ENCODE data around the gene ZNF584.

DNA sequence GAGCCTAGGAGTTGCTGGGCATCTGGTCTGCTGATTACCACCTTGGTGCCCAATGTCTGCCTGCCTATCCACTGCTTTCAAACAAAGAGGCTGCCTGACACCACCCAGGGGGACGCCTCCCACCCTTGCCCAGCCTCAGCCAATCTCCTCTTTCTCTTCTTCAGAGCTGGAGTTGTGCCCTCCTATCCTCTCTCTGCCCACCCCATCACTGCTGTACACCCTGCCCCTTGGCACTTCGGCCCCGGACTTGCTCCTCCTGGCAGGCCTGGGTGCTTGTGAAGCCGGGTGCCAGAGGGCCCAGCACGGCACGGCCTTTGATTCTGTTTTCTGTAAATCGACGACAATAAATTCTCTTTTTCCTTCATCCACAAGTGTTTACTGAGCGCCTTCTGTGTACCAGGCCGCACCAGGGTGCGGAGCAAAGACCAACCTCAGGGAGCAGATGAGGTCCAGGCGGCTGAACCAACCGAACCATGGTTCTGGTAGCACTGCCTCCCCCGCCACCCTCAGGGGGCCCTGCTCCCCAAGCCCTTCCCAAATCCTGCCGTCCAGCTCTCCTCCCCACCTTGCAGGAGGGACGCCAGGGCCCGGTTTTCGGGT is 8.0 kb upstream of the ZNF584 start:
- TF ChIP-seq, protein P1, sequence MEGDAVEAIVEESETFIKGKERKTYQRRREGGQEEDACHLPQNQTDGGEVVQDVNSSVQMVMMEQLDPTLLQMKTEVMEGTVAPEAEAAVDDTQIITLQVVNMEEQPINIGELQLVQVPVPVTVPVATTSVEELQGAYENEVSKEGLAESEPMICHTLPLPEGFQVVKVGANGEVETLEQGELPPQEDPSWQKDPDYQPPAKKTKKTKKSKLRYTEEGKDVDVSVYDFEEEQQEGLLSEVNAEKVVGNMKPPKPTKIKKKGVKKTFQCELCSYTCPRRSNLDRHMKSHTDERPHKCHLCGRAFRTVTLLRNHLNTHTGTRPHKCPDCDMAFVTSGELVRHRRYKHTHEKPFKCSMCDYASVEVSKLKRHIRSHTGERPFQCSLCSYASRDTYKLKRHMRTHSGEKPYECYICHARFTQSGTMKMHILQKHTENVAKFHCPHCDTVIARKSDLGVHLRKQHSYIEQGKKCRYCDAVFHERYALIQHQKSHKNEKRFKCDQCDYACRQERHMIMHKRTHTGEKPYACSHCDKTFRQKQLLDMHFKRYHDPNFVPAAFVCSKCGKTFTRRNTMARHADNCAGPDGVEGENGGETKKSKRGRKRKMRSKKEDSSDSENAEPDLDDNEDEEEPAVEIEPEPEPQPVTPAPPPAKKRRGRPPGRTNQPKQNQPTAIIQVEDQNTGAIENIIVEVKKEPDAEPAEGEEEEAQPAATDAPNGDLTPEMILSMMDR (IDR thresholded peaks at IDR 0.05; ENCODE audit: low read depth, low read length): no peak
- TF ChIP-seq EZH2phosphoT487 (IDR thresholded peaks at IDR 0.05; ENCODE audit: low read depth): no peak

Data from OCI-LY3 (cell line).